ENCODE measurements around the gene CDCP1.

Gene CDCP1

DNA sequence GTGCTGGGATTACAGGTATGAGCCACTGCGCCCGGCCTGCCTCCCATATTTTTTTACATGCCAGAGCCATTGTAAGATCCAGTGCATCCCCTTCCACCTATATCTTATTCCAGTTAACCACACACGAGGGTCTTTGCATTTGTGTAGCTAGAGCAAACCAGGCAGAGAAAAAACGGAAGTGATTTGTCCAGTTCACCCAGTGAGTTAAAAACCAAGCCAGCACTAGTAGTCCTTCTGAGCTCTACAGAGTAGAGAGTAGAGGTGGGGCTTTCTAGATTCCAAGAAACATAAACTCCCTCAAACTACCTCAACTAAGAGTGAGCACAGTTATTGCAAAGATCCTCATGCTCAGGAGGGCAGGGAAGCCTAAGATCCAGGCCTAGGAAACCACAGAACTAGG lies 45.2 kb upstream of the CDCP1 start:
- H3F3A ChIP-seq (ENCODE audit: insufficient read depth), result no peaks in the 10 kb centered on the region
- H2AFZ ChIP-seq (ENCODE audit: low read depth, low read length, severe bottlenecking), result no peak overlapping the region
- H3K9ac ChIP-seq (ENCODE audit: low read length), result no peak overlapping the region
- no peak overlapping the region for H3K4me3 ChIP-seq (ENCODE audit: insufficient read depth, low read length, poor library complexity, severe bottlenecking)
- H3K36me3 ChIP-seq (ENCODE audit: low read length), result no peaks in the 10 kb centered on the region
- H3K27me3 ChIP-seq (ENCODE audit: low read length), result no peaks in the 10 kb centered on the region
- no peak overlapping the region for H3K27ac ChIP-seq (ENCODE audit: low read depth, low read length)
- H3K9me2 ChIP-seq (replicated peaks; ENCODE audit: insufficient read depth, low read length), result no peaks in the 10 kb centered on the region
- H3K4me2 ChIP-seq (ENCODE audit: low read depth, low read length, poor library complexity, severe bottlenecking), result no peak overlapping the region
- H3K79me2 ChIP-seq (ENCODE audit: insufficient read depth, low read length), result no peaks in the 10 kb centered on the region
- TF ChIP-seq, protein P1, sequence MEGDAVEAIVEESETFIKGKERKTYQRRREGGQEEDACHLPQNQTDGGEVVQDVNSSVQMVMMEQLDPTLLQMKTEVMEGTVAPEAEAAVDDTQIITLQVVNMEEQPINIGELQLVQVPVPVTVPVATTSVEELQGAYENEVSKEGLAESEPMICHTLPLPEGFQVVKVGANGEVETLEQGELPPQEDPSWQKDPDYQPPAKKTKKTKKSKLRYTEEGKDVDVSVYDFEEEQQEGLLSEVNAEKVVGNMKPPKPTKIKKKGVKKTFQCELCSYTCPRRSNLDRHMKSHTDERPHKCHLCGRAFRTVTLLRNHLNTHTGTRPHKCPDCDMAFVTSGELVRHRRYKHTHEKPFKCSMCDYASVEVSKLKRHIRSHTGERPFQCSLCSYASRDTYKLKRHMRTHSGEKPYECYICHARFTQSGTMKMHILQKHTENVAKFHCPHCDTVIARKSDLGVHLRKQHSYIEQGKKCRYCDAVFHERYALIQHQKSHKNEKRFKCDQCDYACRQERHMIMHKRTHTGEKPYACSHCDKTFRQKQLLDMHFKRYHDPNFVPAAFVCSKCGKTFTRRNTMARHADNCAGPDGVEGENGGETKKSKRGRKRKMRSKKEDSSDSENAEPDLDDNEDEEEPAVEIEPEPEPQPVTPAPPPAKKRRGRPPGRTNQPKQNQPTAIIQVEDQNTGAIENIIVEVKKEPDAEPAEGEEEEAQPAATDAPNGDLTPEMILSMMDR (IDR thresholded peaks at IDR 0.05; ENCODE audit: insufficient read depth, low read length, poor library complexity, severe bottlenecking), result no peak
- TF ChIP-seq EZH2phosphoT487 (conservative IDR thresholded peaks at IDR 0.05; ENCODE audit: low read length), result no peak
- H4K20me1 ChIP-seq (ENCODE audit: low read depth, low read length), result no peaks in the 10 kb centered on the region
- H3K9me3 ChIP-seq (ENCODE audit: insufficient read depth, low read length), result no peaks in the 10 kb centered on the region

- Histone ChIP-seq H3K9me3 (ENCODE audit: insufficient read depth, low read length) (no peaks in the 10 kb centered on the region), H3K79me2 (ENCODE audit: insufficient read depth, low read length) (no peaks in the 10 kb centered on the region), H3K27me3 (ENCODE audit: low read length) (no peaks in the 10 kb centered on the region), H3F3A (ENCODE audit: insufficient read depth) (no peaks in the 10 kb centered on the region), H4K20me1 (ENCODE audit: low read depth, low read length) (no peaks in the 10 kb centered on the region), H3K27ac (ENCODE audit: low read depth, low read length) (no peak overlapping the region), H3K4me2 (ENCODE audit: low read depth, low read length, poor library complexity, severe bottlenecking) (no peak overlapping the region), H2AFZ (ENCODE audit: low read depth, low read length, severe bottlenecking) (no peak overlapping the region), H3K9ac (ENCODE audit: low read length) (no peak overlapping the region), H3K4me3 (ENCODE audit: insufficient read depth, low read length, poor library complexity, severe bottlenecking) (no peak overlapping the region), H3K36me3 (ENCODE audit: low read length) (no peaks in the 10 kb centered on the region), H3K9me2 (replicated peaks; ENCODE audit: insufficient read depth, low read length) (no peaks in the 10 kb centered on the region)
- TF ChIP-seq, protein P1 (IDR thresholded peaks at IDR 0.05; ENCODE audit: insufficient read depth, low read length, poor library complexity, severe bottlenecking), result no peak
- no peak for TF ChIP-seq EZH2phosphoT487 (conservative IDR thresholded peaks at IDR 0.05; ENCODE audit: low read length)
Observed at GRCh38 chr3:45188719-45189659, 42.8 kb upstream of the CDCP1 start.

DNA sequence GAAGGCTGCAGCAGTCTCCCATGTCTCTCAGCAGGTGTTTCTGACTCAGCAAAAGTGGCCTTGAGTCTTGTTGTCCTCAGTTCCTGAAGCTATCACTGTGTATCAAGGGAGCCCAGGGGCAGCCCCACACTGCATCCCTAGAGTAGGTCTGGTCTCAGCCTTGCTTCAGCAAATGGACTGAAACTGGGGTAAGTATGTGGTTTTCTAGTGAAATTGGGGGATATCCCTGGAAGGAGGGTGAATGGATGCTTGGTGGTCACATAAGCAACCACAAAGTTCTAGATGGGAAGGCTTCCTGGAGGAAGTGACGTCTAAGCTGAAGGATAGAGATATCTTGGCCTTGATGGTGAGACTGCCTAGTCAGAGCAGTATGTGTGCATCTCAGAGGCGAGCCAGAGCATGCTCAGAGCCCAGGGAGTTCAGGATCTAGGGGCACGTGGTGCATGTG lies 41.5 kb upstream of the CDCP1 start:
- Histone ChIP-seq H4K20me1 (ENCODE audit: low read depth, low read length) (no peaks in the 10 kb centered on the region), H3F3A (ENCODE audit: insufficient read depth) (no peaks in the 10 kb centered on the region), H2AFZ (ENCODE audit: low read depth, low read length, severe bottlenecking) (no peak overlapping the region), H3K9ac (ENCODE audit: low read length) (no peak overlapping the region), H3K27ac (ENCODE audit: low read depth, low read length) (no peak overlapping the region), H3K9me2 (replicated peaks; ENCODE audit: insufficient read depth, low read length) (no peaks in the 10 kb centered on the region), H3K4me2 (ENCODE audit: low read depth, low read length, poor library complexity, severe bottlenecking) (no peak overlapping the region), H3K27me3 (ENCODE audit: low read length) (no peaks in the 10 kb centered on the region), H3K79me2 (ENCODE audit: insufficient read depth, low read length) (no peaks in the 10 kb centered on the region), H3K9me3 (ENCODE audit: insufficient read depth, low read length) (no peaks in the 10 kb centered on the region), H3K36me3 (ENCODE audit: low read length) (no peaks in the 10 kb centered on the region), H3K4me3 (ENCODE audit: insufficient read depth, low read length, poor library complexity, severe bottlenecking) (no peak overlapping the region)
- TF ChIP-seq, protein P1 (IDR thresholded peaks at IDR 0.05; ENCODE audit: insufficient read depth, low read length, poor library complexity, severe bottlenecking), result no peak
- TF ChIP-seq EZH2phosphoT487 (conservative IDR thresholded peaks at IDR 0.05; ENCODE audit: low read length), result no peak
